Heart left ventricle (tissue), 16 donors: ENCODE results near the gene ZNF512. TPM values are rescaled to one million over a fixed set of nuclear protein-coding genes. Genes with fewer than 3 reads are reported as not detected.
"Not testable (repeated sequence)": the region's sequence is repeated elsewhere in the genome, so short reads cannot be mapped to it uniquely, and the experiment has no call there.

Source experiments
- ATAC-seq, 4 donors: fragments of 200-7000 bp; cut with Tn5 transposase; one replicate each; pipeline ENCODE4 v1.9.1; 2020 to 2022; ENCODE audit warnings: moderate library complexity in 4 of 4, mild to moderate bottlenecking in 3 of 4, moderate number of reproducible peaks in 1 of 4
- DNase-seq, 5 donors: peaks; one replicate each; pipeline ENCODE4 v3.0.0-alpha.2; 2020
- H3K27ac ChIP-seq, 12 donors: fragments of 200-600 bp; sonication (generic) in 4 of 12; one replicate each; pipeline versions ENCODE4 v1.5.0 to v1.8.0; 2016 to 2022; ENCODE audit warnings: mild to moderate bottlenecking in 2 of 12
- H3K27me3 ChIP-seq, 9 donors: fragments of 200-600 bp; sonication (generic) in 2 of 9; one replicate each; pipeline versions ENCODE4 v1.5.1 to v1.8.0; 2016 to 2022; ENCODE audit warnings: mild to moderate bottlenecking in 3 of 9
- H3K36me3 ChIP-seq, 9 donors: fragments of 200-600 bp; sonication (generic) in 2 of 9; one replicate each; pipeline versions ENCODE4 v1.5.0 to v1.8.0; 2018 to 2022; ENCODE audit warnings: mild to moderate bottlenecking in 2 of 9
- H3K4me1 ChIP-seq, 12 donors: fragments of 200-600 bp; sonication (generic) in 4 of 12; one replicate each; pipeline versions ENCODE4 v1.5.0 to v1.8.0; 2016 to 2022; ENCODE audit warnings: mild to moderate bottlenecking in 3 of 12
- H3K4me3 ChIP-seq, 12 donors: fragments of 200-600 bp; sonication (generic) in 4 of 12; one replicate each; pipeline versions ENCODE4 v1.5.0 to v1.8.0; 2017 to 2022; ENCODE audit warnings: mild to moderate bottlenecking in 9 of 12, moderate library complexity in 4 of 12
- H3K9me3 ChIP-seq, 12 donors: fragments of 200-600 bp; sonication (generic) in 4 of 12; one replicate each; pipeline versions ENCODE4 v1.5.0 to v1.8.0; 2016 to 2022; ENCODE audit warnings: mild to moderate bottlenecking in 1 of 12
- POLR2A ChIP-seq, 2 donors: fragments of 450-650 bp; IDR thresholded peaks; one replicate each; pipeline ENCODE4 v1.6.1; 2017; ENCODE audit warnings: antibody characterized with exemption in 2 of 2, mild to moderate bottlenecking in 2 of 2, moderate library complexity in 2 of 2
- WGBS, 4 donors: extraction: QIAGEN DNeasy Blood & Tissue Kit in 2 of 4; methylation state at CpG; one replicate each; pipeline versions ENCODE4 v1.1.5 to v1.1.7; 2013 to 2018; 5-methylcytosine and 5-hydroxymethylcytosine counted together
- intact Hi-C, 10 donors: fragments of 100-400 bp; cut with DNase I; formaldehyde crosslinking; loops; one replicate each; pipeline versions ENCODE4 v1.11.1 to v1.14.2; 2022
- polyA plus RNA-seq, 2 donors: library from polyadenylated mRNA; stranded (reverse); fragments of 200-250 nt; gene quantifications; one replicate each; pipeline ENCODE4 v1.2.3, GENCODE V29; 2013
- total RNA-seq, 9 donors: library from RNA; depleted of rRNA in 2 of 9; stranded (reverse); fragments of >200 nt in 2 of 9; fragmentation: NEBNext Ultra II Directional in 3 of 9; extraction: Animal tissue kit (Norgen Biotek cat#: 25700) in 3 of 9; gene quantifications; one replicate each; pipeline versions ENCODE4 v1.1.0 to v1.2.4, GENCODE V29; 2016 to 2023
- TF ChIP-seq, protein P1 (sequence below), 12 donors: fragments of 200-600 bp; sonication (generic) in 4 of 12; IDR thresholded peaks; one replicate each; pipeline versions ENCODE4 v1.5.0 to v1.8.0; 2018 to 2022; ENCODE audit warnings: antibody characterized with exemption in 12 of 12, mild to moderate bottlenecking in 5 of 12
- donor health status: ischemic (EF 13 %, LVEDD 7.1; RV severe dilation, severe dysfunction).
- donor health status: healthy with polysubstance abuse.
- donor health status: DM: no; HTN: yes; CAD: no.
- donor health status: DM: no; HTN: no; CAD: no.
- donor health status: ischemic (EF 25% LVEDD 6.9; RV normal size, moderate dysfunction).
- donor health status: ischemic (EF 25% LVEDD 5.7; RV mildly dilated, moderate dysfunction).
- donor health status: healthy.
- donor health status: DM: yes; HTN: yes; CAD: no.
- donor health status: ischemic (EF 35%, LVEDD 5.7; RV mildly dilated, moderate dysfunction).
- donor health status: nonischemic (EF 11% LVEDD 7.7; RV severe dilation, severe dysfunction).
- donor health status: DM: yes; HTN: yes; CAD: no.
- donor health status: PGD.
- donor health status: ischemic (EF 29% LVEDD 5.4; RV normal size, mild dysfunction).
- donor health status: nonischemic (EF 23%, LVEDD 6.1; RV moderate dilation, normal function).

Gene ZNF512
- total and polyA plus RNA-seq, 11 donors = 8.4 to 31.8 (median 19.4) TPM

DNA sequence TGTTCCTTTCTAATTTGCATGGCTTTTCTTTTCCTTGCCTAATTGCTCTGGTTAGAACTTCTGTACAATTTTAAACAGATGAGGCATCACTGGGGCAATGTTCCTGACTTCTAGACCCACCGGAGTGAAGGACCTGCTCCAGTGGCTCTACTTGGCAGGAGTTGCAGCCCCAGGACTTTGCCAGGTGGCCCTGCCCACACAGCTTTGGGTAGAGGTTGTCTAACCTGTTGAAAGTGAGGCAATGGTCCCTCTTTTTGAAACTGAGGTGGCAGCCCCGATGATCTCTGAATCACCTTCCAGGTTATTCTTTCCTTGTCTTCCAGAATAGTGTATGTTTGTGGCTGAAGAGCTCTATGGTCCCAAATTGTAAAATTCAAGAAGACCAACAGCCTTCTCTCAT lies 29.9 kb upstream of the ZNF512 start:
- intact Hi-C loops = no loop called here

DNA sequence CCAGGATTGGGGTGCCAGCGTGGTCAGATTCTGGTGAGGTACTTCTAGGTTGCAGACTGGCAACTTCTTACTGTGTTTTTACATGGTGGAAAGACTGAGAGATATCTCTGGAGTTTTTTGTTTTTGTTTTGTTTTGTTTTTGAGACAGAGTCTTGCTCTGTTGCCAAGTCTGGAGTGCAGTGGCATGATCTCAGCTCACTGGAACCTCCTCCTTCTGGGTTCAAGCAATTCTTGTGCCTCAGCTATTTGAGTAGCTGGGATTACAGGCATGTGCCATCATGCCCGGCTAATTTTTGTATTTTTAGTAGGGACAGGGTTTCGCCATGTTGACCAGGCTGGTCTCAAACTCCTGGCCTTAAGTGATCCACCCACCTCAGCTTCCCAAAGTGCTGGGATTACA lies 28.4 kb upstream of the ZNF512 start:
- H3K36me3 ChIP-seq, H3K9me3 ChIP-seq, H3K4me1 ChIP-seq, H3K27me3 ChIP-seq, H3K4me3 ChIP-seq, DNase-seq, intact Hi-C loops, ATAC-seq, H3K27ac ChIP-seq: not testable (repeated sequence)
- 74 to 85% (median 82%) methylated on average over 3 of the region's 3 CpGs for WGBS, 4 donors

More for the DNA sequence above, 29.9 kb upstream of the ZNF512 start:
- WGBS, 4 donors = 80 to 100% (median 89%) methylated on average over 2 of the region's 2 CpGs
- TF ChIP-seq, protein P1, sequence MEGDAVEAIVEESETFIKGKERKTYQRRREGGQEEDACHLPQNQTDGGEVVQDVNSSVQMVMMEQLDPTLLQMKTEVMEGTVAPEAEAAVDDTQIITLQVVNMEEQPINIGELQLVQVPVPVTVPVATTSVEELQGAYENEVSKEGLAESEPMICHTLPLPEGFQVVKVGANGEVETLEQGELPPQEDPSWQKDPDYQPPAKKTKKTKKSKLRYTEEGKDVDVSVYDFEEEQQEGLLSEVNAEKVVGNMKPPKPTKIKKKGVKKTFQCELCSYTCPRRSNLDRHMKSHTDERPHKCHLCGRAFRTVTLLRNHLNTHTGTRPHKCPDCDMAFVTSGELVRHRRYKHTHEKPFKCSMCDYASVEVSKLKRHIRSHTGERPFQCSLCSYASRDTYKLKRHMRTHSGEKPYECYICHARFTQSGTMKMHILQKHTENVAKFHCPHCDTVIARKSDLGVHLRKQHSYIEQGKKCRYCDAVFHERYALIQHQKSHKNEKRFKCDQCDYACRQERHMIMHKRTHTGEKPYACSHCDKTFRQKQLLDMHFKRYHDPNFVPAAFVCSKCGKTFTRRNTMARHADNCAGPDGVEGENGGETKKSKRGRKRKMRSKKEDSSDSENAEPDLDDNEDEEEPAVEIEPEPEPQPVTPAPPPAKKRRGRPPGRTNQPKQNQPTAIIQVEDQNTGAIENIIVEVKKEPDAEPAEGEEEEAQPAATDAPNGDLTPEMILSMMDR (IDR thresholded peaks at IDR 0.05) = no peak
- no peak for TF ChIP-seq POLR2A (IDR thresholded peaks at IDR 0.05)
- ATAC-seq (no peak), DNase-seq (no peak)
- Histone ChIP-seq H3K27ac (no peak overlapping the region), H3K9me3 (no peaks in the 10 kb centered on the region), H3K4me1 (no peaks in the 10 kb centered on the region), H3K27me3 (peaks cover 0 to 7% (median 0%) of the 10 kb centered on the region in 9 donors), H3K4me3 (no peak overlapping the region), H3K36me3 (no peaks in the 10 kb centered on the region)

DNA sequence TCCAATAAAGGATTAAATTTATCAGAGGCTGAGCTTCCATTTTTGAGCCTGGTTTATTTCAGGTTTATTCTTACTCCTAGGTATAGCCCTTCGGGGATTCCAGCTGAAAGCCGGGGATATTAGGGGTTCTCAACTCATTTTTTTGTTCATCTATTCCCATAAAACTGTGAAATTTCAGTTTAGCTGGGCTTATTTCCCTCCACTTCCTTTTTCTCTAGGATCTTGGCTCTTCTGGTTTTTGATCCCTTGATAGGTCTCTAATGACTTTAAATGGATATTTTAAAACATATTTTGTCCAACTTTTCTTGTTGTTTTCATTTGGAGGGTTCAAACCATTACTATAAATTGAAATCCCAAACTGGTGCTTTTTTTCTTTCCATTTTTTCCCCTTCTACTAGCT lies 23.6 kb upstream of the ZNF512 start:
- TF ChIP-seq POLR2A (IDR thresholded peaks at IDR 0.05) = no peak
- TF ChIP-seq, protein P1 (IDR thresholded peaks at IDR 0.05) = no peak
- DNase-seq (no peak), ATAC-seq (no peak)
- Histone ChIP-seq H3K4me3 (no peak overlapping the region), H3K36me3 (no peaks in the 10 kb centered on the region), H3K9me3 (no peaks in the 10 kb centered on the region), H3K27me3 (peaks cover 0 to 15% (median 2%) of the 10 kb centered on the region in 9 donors), H3K4me1 (no peaks in the 10 kb centered on the region), H3K27ac (no peak overlapping the region)
- intact Hi-C loops = no loop called here
- 77 to 86% (median 83%) methylated on average over 2 of the region's 2 CpGs for WGBS, 4 donors

DNA sequence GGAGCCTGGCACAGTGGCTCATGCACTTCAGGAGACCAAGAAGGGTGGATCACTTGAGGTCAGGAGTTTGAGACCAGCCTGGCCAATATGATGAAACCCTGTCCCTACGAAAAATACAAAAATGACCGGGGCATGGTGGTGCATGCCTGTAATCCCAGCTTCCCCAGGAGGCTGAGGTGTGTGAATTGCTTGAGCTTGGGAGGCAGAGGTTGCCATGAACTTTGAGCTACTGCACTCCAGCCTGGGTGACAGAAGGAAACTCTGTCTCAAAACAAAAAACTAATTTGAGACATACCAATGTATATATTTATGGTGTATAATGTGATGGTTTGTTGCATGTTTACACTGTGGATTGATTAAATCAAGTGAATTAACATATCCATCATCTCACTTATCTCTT lies 21.8 kb upstream of the ZNF512 start:
- DNase-seq (no peak), ATAC-seq (no peak)
- Histone ChIP-seq H3K27me3 (peaks cover 0 to 19% (median 4%) of the 10 kb centered on the region in 9 donors), H3K36me3 (no peaks in the 10 kb centered on the region), H3K4me1 (no peaks in the 10 kb centered on the region), H3K9me3 (no peaks in the 10 kb centered on the region), H3K4me3 (no peak overlapping the region), H3K27ac (no peak overlapping the region)
- intact Hi-C loops = loop anchor here in 1 of 10 donors (10.0 kb wide), 1 partner anchor 56 kb away; no protein-coding TSS in a partner anchor
- 56 to 88% (median 71%) methylated on average over 2 of the region's 2 CpGs for WGBS, 4 donors
- TF ChIP-seq POLR2A (IDR thresholded peaks at IDR 0.05) = no peak
- TF ChIP-seq, protein P1 (IDR thresholded peaks at IDR 0.05) = no peak

DNA sequence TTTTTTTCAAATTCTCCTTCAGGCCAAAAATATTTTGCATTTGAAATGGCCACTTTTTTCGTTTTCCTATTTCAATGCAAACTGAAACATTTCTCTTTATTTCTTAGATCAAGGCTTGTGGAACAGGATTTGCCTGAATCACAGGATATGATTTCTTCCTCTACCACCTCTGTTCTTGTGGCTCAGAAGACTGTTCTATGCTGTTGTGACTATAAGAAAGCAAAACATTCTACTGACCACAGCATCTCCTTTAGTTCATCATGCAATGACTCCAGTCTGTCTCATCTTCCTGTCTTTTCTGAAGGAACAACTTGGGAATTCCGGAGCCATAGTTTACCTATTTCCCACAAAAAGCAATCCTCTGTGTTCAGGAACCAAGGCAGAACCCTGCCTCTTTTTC lies 16.2 kb upstream of the ZNF512 start:
- Histone ChIP-seq H3K27me3 (peaks cover 0 to 36% (median 0%) of the 10 kb centered on the region in 9 donors), H3K36me3 (no peaks in the 10 kb centered on the region), H3K4me1 (no peaks in the 10 kb centered on the region), H3K9me3 (no peaks in the 10 kb centered on the region), H3K27ac (no peak overlapping the region), H3K4me3 (no peak overlapping the region)
- no peak for ATAC-seq
- WGBS, 4 donors = 58 to 65% (median 61%) methylated on average over 2 of the region's 2 CpGs
- intact Hi-C loops = loop anchor here in 1 of 10 donors (10.0 kb wide), 1 partner anchor 62 kb away; no protein-coding TSS in a partner anchor
- no peak for DNase-seq
- TF ChIP-seq, protein P1 (IDR thresholded peaks at IDR 0.05) = no peak
- no peak for TF ChIP-seq POLR2A (IDR thresholded peaks at IDR 0.05)
